Neutrophil (primary cell): ENCODE results near the gene TRAPPC1.

ENCODE experiments used
- H3K27ac ChIP-seq: fragments of 200-600 bp; sonication (generic); 2 replicates; pipeline ENCODE4 v1.5.1; 2016; ENCODE audit warnings: mild to moderate bottlenecking, moderate library complexity
- H3K27me3 ChIP-seq: fragments of 200-600 bp; sonication (generic); 2 replicates; pipeline ENCODE4 v1.6.0; 2016; ENCODE audit warnings: mild to moderate bottlenecking
- H3K36me3 ChIP-seq: fragments of 200-600 bp; sonication (generic); 2 replicates; pipeline ENCODE4 v1.5.1; 2017
- H3K4me1 ChIP-seq, 2 experiments: fragments of 200-600 bp in 1 of 2; sonication (generic) in 1 of 2; 1 replicate in 1 of 2; 2 replicates in 1 of 2; pipeline versions ENCODE4 v1.5.1 to v1.6.1; 2013 to 2016; ENCODE audit warnings: low read depth in 1 of 2, low read length in 1 of 2, mild to moderate bottlenecking in 1 of 2, moderate library complexity in 1 of 2; ENCODE audit not compliant: control insufficient read depth in 1 of 2, insufficient read depth in 1 of 2
- H3K4me3 ChIP-seq, 2 experiments: fragments of 200-600 bp in 1 of 2; sonication (generic) in 1 of 2; 1 replicate in 1 of 2; 2 replicates in 1 of 2; pipeline ENCODE4 v1.5.1; 2013 to 2016; ENCODE audit warnings: low read depth in 1 of 2, low read length in 1 of 2, mild to moderate bottlenecking in 1 of 2, moderate library complexity in 1 of 2
- H3K9me3 ChIP-seq: fragments of 200-600 bp; sonication (generic); 2 replicates; pipeline ENCODE4 v1.5.1; 2016
- TF ChIP-seq, protein P1 (sequence below): fragments of 200-600 bp; sonication (generic); IDR thresholded peaks from 2 replicates; pipeline ENCODE4 v1.5.1; 2016; ENCODE audit warnings: antibody characterized with exemption

The TRAPPC1 gene

DNA sequence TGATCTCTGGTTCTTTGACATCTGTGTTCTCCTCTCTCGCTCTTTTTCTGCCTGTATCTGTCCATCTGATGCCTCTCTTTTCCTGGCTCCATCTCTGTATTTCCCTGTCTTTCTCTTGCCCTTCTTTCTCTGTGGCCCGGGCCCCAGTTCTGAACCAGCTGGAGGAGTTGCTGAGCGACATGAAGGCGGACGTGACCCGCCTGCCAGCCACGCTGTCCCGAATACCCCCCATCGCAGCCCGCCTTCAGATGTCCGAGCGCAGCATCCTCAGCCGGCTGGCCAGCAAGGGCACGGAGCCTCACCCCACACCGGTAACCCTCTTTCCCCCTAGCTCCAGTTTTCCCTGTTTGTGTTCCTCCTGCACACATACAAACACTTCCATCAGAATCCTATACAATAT, 21.5 kb downstream of the TRAPPC1 start:
- Histone ChIP-seq H3K4me3 (no peak overlapping the region), H3K9me3 (no peaks in the 10 kb centered on the region), H3K36me3 (peaks cover 72% of the 10 kb centered on the region), H3K27ac (no peak overlapping the region), H3K4me1 (peaks cover 7 to 13% of the 10 kb centered on the region in 2 experiments), H3K27me3 (no peaks in the 10 kb centered on the region)
- TF ChIP-seq, protein P1, sequence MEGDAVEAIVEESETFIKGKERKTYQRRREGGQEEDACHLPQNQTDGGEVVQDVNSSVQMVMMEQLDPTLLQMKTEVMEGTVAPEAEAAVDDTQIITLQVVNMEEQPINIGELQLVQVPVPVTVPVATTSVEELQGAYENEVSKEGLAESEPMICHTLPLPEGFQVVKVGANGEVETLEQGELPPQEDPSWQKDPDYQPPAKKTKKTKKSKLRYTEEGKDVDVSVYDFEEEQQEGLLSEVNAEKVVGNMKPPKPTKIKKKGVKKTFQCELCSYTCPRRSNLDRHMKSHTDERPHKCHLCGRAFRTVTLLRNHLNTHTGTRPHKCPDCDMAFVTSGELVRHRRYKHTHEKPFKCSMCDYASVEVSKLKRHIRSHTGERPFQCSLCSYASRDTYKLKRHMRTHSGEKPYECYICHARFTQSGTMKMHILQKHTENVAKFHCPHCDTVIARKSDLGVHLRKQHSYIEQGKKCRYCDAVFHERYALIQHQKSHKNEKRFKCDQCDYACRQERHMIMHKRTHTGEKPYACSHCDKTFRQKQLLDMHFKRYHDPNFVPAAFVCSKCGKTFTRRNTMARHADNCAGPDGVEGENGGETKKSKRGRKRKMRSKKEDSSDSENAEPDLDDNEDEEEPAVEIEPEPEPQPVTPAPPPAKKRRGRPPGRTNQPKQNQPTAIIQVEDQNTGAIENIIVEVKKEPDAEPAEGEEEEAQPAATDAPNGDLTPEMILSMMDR, result no peak

DNA sequence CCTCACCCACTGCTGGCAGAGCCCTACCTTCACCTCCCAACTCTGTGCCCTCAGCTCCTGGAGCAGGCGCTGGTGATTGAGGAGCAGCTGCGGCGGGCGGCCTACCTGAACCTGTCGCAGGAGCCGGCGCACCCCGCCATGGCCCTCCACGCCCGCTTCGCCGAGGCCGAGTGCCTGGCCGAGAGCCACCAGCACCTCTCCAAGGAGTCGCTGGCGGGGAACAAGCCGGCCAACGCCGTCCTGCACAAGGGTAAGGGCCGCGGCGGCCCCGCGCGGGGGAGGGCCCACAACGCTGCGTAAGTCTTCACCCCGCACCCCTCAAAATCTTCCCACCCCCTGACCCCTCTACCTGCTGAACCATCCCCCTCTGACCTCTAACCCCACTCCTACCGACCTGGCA, 22.7 kb downstream of the TRAPPC1 start:
- Histone ChIP-seq H3K27ac (no peak overlapping the region), H3K36me3 (peaks cover 84% of the 10 kb centered on the region), H3K27me3 (no peaks in the 10 kb centered on the region), H3K4me1 (peaks cover 0 to 5% of the 10 kb centered on the region in 2 experiments), H3K4me3 (no peak overlapping the region), H3K9me3 (no peaks in the 10 kb centered on the region)
- TF ChIP-seq, protein P1, result no peak

DNA sequence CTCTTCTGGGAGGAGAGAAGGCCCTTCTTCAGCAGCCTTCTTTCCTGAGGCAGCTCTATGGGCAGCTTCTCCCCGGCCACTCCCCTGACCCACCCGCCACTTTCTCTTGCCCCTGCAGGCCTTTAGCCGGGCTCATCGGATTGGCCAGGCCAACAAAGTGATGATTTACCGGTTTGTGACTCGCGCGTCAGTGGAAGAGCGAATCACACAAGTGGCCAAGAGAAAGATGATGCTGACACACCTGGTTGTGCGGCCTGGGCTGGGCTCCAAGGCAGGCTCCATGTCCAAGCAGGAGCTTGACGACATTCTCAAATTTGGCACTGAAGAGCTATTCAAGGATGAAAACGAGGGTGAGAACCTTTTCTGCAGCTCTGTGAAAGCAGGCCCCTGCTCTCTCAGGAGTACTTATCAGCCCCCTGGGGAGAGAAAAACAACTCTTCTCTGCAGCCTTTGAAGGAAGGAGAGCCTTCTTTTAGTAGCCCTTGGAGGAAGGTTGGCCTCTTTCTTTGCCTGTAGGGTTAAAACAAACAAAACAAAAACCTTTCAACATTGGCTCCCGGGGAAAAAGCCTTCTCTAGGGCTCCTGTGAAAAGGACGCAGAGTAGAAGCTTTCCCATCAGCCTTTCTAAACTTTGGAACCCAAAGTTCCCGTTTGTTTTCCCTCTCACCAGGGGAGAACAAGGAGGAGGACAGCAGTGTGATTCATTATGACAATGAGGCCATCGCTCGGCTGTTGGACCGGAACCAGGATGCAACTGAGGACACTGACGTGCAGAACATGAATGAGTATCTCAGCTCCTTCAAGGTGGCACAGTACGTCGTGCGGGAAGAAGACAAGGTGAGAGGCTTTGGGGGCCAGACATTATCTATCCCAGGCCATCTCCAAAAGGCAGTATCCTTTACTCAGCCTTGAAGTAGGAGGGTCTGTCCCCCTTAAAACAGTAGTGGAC, 28.3 kb downstream of the TRAPPC1 start:
- no peaks in the 10 kb centered on the region for H3K9me3 ChIP-seq
- H3K4me3 ChIP-seq, result no peak overlapping the region
- H3K27me3 ChIP-seq, result no peaks in the 10 kb centered on the region
- no peaks in the 10 kb centered on the region for H3K4me1 ChIP-seq
- H3K36me3 ChIP-seq, result peaks cover 100% of the 10 kb centered on the region
- TF ChIP-seq, protein P1, result no peak
- no peak overlapping the region for H3K27ac ChIP-seq

DNA sequence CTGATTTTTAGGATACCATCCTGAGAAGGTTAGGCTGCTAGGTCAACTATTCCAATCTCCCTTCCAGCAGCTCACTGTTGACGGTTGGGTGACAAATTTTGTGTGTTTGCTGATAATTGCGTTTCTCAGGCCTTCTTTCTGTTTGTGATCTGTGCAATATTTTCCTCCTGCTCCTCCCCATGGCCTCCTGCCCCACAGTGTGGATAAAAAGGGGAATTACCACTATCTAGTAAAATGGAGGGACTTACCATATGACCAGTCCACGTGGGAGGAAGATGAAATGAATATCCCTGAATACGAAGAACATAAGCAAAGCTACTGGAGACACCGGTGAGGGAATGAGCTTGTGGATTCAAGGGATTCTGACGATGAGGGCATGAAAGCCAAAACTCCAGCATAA, 34.0 kb downstream of the TRAPPC1 start:
- H3K4me1 ChIP-seq, result no peaks in the 10 kb centered on the region
- TF ChIP-seq, protein P1, result peak; percentile 12
- H3K27ac ChIP-seq, result no peak overlapping the region
- no peaks in the 10 kb centered on the region for H3K27me3 ChIP-seq
- peaks cover 95% of the 10 kb centered on the region for H3K36me3 ChIP-seq
- H3K4me3 ChIP-seq, result no peak overlapping the region
- no peaks in the 10 kb centered on the region for H3K9me3 ChIP-seq

DNA sequence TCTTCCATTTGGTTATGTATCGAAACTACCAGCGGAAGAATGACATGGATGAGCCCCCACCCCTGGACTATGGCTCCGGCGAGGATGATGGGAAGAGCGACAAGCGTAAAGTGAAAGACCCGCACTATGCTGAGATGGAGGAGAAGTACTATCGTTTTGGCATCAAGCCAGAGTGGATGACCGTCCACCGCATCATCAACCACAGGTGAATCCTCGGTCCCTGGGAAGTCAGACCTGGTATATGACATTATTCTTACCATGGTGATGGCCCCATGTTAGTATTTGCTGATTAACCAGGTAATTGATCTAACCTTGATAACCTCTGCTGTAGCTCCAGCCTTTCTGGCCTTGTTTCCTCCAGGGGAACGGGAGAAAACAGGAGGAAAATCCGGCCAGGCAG, 34.7 kb downstream of the TRAPPC1 start:
- H3K27ac ChIP-seq, result no peak overlapping the region
- H3K9me3 ChIP-seq, result no peaks in the 10 kb centered on the region
- H3K27me3 ChIP-seq, result no peaks in the 10 kb centered on the region
- H3K4me3 ChIP-seq, result no peak overlapping the region
- TF ChIP-seq, protein P1, result no peak
- peaks cover 90% of the 10 kb centered on the region for H3K36me3 ChIP-seq
- H3K4me1 ChIP-seq, result no peaks in the 10 kb centered on the region
